HCEC 1CT (cell line): Measurements from ENCODE around the gene SETD5.
A peak's percentile ranks its signal among the peaks of the same experiment; 100 is the strongest.

Source experiments
- DNase-seq: peaks from one replicate; pipeline ENCODE4 v3.0.0-alpha.2; 2017

SETD5 gene

GRCh38 chr3:9397332-9397905 is at the start of gene SETD5:
Gene SETD5 (plus strand): TSS chr3:9397615. CDS start chr3:9428939, 31,324 bp downstream.
- peak; percentile 96 for DNase-seq

- DNase-seq = peak; percentile 64
Measured at GRCh38 chr3:9347887-9348286, 49.5 kb upstream of the SETD5 start.

- peak; percentile 99 for DNase-seq
Measured at GRCh38 chr3:9349321-9350117, 47.9 kb upstream of the SETD5 start.

- no peak for DNase-seq
Measured at GRCh38 chr3:9351709-9352126, 45.7 kb upstream of the SETD5 start.

DNA sequence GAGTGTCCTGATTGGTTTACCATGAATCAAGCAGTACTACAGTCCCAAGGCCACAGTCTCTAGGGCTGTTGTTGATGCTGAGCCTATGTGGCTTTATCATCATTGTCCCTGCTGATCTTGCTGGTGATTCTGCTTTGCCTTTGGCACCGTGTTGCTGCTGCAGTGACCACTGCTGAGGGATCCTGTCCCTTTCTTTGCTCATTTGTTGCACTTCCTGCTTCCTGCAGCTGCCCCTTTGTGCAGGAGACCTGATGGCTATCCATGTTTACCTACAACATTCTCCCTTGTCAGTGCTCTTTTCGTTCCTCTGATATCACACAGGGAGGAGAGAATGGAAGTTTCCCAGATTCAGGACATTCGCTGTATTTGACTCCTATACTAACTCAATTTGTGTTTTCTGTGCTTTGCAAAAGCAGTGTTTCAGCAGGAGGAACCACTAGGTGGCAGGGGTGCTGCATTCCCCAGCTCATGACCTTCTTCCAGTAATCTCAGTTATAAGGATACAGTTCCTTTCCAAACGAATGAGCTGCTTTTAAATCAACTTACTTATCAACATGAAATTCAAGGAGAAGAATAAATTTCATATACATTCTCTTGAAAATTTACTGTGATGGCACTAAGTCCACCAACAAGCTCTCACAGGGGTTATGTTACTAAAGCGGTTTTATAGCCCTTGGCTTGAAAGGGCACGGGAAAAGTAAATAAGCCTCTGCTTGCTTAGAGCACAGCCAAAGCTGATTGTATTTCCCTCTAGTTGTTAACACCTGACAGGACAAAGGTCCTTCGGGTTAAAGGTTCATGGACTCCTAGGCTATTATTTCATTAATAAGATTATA is 44.3 kb upstream of the SETD5 start:
- DNase-seq = peak; percentile 68

GRCh38 chr3:9361691-9362388 is 35.6 kb upstream of the SETD5 start:
- DNase-seq = no peak

DNA sequence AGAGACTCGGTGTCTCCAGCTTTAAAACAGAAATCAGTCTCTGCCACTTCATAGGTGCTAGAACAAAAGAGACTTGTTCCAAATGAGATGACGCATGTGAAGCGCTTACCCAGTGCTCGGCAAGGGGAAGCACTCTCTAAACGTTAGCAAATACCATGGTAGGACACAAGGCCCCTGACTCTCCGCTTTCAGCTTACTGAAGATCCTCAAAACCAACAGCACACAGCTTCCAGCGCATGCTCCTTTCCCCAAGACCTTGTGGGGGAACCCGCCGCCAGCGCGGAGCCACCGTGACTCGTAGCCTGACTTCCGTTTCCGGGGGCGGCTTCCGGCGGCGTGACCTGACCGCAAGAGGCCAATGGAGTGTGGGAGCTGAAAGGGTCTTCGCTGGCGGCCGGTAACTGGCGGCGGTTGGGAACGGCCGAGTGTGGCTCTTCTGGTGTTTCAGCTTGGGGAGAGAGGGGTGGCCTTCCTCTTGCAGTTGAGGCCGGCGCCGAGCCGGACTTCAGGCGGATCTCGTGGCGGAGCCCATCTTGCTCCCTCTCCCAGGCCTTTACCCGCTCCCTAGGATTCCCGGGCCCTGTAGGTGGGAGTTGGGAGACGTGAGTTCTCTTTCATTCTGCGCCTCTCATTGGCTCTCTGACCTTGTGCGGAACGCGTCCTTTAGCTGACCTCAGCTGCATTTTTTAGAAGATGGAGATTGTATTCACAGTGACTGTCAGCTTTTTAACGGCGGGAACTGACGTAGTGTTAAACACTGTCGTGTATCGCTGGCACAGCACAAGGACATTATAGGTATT is 34.5 kb upstream of the SETD5 start, which contains the start of gene THUMPD3:
Gene THUMPD3 (plus strand): TSS at position 324 of the 800 bp plus-strand sequence. CDS start 2,015 bp downstream, outside the sequence.
- DNase-seq = peak; percentile 89

DNA sequence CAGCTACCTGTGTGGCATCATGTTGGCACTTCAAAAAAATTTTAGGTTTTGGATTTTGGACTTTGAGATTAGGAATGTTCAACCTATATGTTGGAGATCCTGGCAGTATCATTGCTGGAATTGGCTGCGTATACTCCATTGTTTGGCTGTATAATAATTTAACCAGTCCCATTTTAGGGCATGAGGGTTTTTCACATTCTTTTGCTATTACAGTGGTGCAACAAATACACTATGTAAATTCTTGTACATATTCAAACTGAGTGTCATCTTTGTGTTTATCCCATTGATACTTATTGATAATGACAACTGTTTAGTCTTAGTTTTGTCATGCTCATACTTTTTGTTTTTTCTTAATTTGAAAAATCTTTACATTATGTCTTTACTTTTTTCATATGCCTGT is 27.9 kb upstream of the SETD5 start:
- DNase-seq = no peak

- no peak for DNase-seq
Measured at GRCh38 chr3:9373465-9373864, 23.9 kb upstream of the SETD5 start.

- DNase-seq = no peak
Measured at GRCh38 chr3:9377981-9378380, 19.4 kb upstream of the SETD5 start.

DNA sequence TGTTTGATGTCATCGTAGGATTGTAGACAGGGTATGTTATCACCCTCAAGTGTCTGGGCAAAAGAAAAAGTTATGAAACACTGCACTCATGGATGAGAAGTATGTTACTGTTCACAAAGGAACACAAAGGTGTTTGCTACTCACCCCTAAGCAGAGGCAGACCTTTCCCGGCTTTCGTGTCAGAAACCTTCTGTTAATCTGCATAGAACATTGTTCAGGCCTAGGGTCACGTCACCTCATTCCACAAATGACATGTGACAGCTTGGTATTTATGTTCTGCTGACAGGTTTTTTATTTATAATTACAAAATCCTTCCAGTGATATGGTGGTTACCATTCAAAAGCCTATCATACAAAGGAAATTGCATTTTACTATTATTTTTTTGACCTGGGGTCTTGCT is 18.1 kb upstream of the SETD5 start:
- no peak for DNase-seq

DNA sequence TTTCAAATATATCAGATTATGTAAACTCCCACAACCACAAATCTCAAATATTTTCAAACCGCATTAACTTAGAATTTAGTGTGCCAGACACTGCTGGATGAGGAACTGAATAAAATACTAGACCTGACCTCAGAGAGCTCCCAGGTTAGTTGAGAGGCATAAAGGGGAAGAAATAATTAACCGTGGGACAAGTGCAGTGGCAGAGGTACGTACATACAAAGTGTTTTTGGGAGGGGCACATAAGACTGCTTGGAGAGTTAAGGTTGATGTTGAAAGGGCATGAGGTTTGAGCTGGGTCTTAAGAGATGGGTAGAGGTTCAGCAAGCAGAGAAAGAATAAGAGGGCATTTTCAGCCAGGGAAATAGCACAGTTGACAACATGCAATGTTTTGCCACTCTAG is 17.4 kb upstream of the SETD5 start:
- no peak for DNase-seq

GRCh38 chr3:9384141-9384828 is 13.1 kb upstream of the SETD5 start:
- no peak for DNase-seq

GRCh38 chr3:9385187-9386077 is 12.0 kb upstream of the SETD5 start:
- no peak for DNase-seq

DNA sequence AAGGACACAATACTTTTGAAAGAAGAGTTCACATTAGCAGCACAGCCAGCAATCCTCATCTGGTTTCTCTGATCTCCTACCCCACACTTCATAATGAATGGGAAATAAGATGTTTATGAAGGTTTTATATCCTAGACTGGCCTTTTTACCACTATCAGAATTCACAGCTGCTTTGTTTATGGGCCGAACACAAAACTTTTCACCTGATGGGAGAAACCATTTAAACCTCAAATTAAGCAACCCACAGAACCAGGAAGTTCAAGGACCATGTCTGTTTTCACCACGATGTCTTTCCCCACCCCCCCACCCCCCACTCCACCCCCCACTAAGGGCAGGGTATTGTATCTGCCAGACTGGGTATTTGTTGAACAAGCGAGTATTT is 11.3 kb upstream of the SETD5 start:
- DNase-seq = no peak

- DNase-seq = no peak
Measured at GRCh38 chr3:9386501-9387321, 10.7 kb upstream of the SETD5 start.

- no peak for DNase-seq
Measured at GRCh38 chr3:9387322-9387655, 10.1 kb upstream of the SETD5 start.

- no peak for DNase-seq
Measured at GRCh38 chr3:9388142-9388541, 9.3 kb upstream of the SETD5 start.

- DNase-seq = no peak
Measured at GRCh38 chr3:9388562-9389272, 8.7 kb upstream of the SETD5 start.
